ENCODE results near the gene OR52D1. TPM values are rescaled to one million over a fixed set of nuclear protein-coding genes. Genes with fewer than 3 reads are reported as not detected.

OR52D1 gene
- total and polyA plus RNA-seq, 2 of the 4 experiments (the other 2 are of a cell fraction), result not detected

- Histone ChIP-seq H2AK9ac (replicated peaks; ENCODE audit: low read depth, low read length, poor library complexity) (no peak overlapping the region), H3K4me1 (ENCODE audit: control insufficient read depth, insufficient read depth, low read length) (no peaks in the 10 kb centered on the region), H3K27ac (ENCODE audit: insufficient read depth, low read length) (no peak overlapping the region), H3K36me3 (ENCODE audit: control insufficient read depth, insufficient read depth, low read length) (no peaks in the 10 kb centered on the region), H3K23ac (ENCODE audit: low read depth, low read length) (no peak overlapping the region), H3K18ac (ENCODE audit: low read depth, low read length) (no peak overlapping the region), H4K20me1 (ENCODE audit: insufficient read depth, low read length) (no peaks in the 10 kb centered on the region), H3K14ac (replicated peaks; ENCODE audit: low read depth, low read length) (no peak overlapping the region), H2AFZ (replicated peaks; ENCODE audit: low read length, poor library complexity) (no peak overlapping the region), H3K4ac (ENCODE audit: low read depth, low read length) (no peak overlapping the region), H2AK5ac (ENCODE audit: low read depth, low read length) (no peak overlapping the region), H3K4me2 (ENCODE audit: low read depth, low read length) (no peak overlapping the region), H2BK15ac (ENCODE audit: low read depth, low read length) (no peak overlapping the region), H3K79me1 (ENCODE audit: low read depth in 1 of 2, low read length in 2 of 2) (no peaks in the 10 kb centered on the region), H3K27me3 (ENCODE audit: control insufficient read depth, insufficient read depth, low read length) (peaks cover 3% of the 10 kb centered on the region; the same call in 1 of the 2 replicates), H3K9ac (ENCODE audit: low read depth, low read length) (no peak overlapping the region), H3K9me1 (ENCODE audit: insufficient read depth, low read length) (no peaks in the 10 kb centered on the region), H3K4me3 (ENCODE audit: insufficient read depth, low read depth, low read length) (no peak overlapping the region), H2BK5ac (ENCODE audit: low read depth, low read length, poor library complexity, severe bottlenecking) (no peak overlapping the region), H4K91ac (ENCODE audit: insufficient read depth, low read depth, low read length) (no peak overlapping the region), H2BK20ac (ENCODE audit: low read depth, low read length) (no peak overlapping the region), H3K56ac (ENCODE audit: extremely low read depth, insufficient read depth, low read length) (no peak overlapping the region), H4K5ac (ENCODE audit: low read depth, low read length) (no peak overlapping the region), H3K9me3 (ENCODE audit: control insufficient read depth, insufficient read depth, low read length) (no peaks in the 10 kb centered on the region), H2BK120ac (ENCODE audit: low read depth, low read length) (no peak overlapping the region), H4K8ac (ENCODE audit: low read depth in 2 of 2, low read length in 2 of 2) (no peak overlapping the region)
- CTCF ChIA-PET, result interaction anchor here (0.6 kb wide), 1 partner anchor 265 kb away, joined by 3 read pairs; no protein-coding TSS in a partner anchor
- dilution Hi-C loops (cut with HindIII; ENCODE audit: low sequenced_read_pairs, unreplicated experiment), result no loop called here
- in situ Hi-C loops (cut with MboI; ENCODE audit: low sequenced_read_pairs), result no loop called here
- ATAC-seq (ENCODE audit: low read depth) (no peak), DNase-seq (no peak)
- no peak for TF ChIP-seq CEBPB (IDR thresholded peaks at IDR 0.05; ENCODE audit: low read depth, low read length)
- no peak for TF ChIP-seq RFX5 (IDR thresholded peaks at IDR 0.05; ENCODE audit: low read depth, low read length)
- no peak for TF ChIP-seq CTCF (conservative IDR thresholded peaks at IDR 0.05; ENCODE audit: low read depth, low read length)
- no peak for TF ChIP-seq MAFK (IDR thresholded peaks at IDR 0.05; ENCODE audit: low read depth, low read length)
- TF ChIP-seq ELK1 (IDR thresholded peaks at IDR 0.05; ENCODE audit: borderline replicate concordance, low read depth, low read length), result no peak
- no peak for TF ChIP-seq RAD21 (IDR thresholded peaks at IDR 0.05; ENCODE audit: low read length)
- TF ChIP-seq MXI1 (IDR thresholded peaks at IDR 0.05; ENCODE audit: borderline replicate concordance, low read depth, low read length), result no peak
- no peak for TF ChIP-seq NFE2L2 (IDR thresholded peaks at IDR 0.05; ENCODE audit: low read depth, low read length)
- POLR2A ChIA-PET (ENCODE audit: unreplicated experiment), result no interaction called here
- BruUV-seq (replicated peaks), result no TSS peak
- intact Hi-C loops (cut with micrococcal nuclease), result no loop called here
- 100% methylated on average over 1 of the region's 9 CpGs; no CpG with 5 or more reads in 1 of the 2 experiments for WGBS, 2 experiments (ENCODE audit: extremely low coverage in 2 of 2, insufficient read length in 1 of 2)
These were observed 17.0 kb downstream of the OR52D1 start for GRCh38 chr11:5505363-5506048.

Data from IMR-90 (cell line).